CD4-positive, alpha-beta T cell treated with Interleukin-10 for 1 hour (primary cell): Measurements from ENCODE around the gene PTGR3.

Source experiments
- DNase-seq: peaks from one replicate; pipeline ENCODE4 v3.0.0-alpha.2; 2020

PTGR3 gene

DNA sequence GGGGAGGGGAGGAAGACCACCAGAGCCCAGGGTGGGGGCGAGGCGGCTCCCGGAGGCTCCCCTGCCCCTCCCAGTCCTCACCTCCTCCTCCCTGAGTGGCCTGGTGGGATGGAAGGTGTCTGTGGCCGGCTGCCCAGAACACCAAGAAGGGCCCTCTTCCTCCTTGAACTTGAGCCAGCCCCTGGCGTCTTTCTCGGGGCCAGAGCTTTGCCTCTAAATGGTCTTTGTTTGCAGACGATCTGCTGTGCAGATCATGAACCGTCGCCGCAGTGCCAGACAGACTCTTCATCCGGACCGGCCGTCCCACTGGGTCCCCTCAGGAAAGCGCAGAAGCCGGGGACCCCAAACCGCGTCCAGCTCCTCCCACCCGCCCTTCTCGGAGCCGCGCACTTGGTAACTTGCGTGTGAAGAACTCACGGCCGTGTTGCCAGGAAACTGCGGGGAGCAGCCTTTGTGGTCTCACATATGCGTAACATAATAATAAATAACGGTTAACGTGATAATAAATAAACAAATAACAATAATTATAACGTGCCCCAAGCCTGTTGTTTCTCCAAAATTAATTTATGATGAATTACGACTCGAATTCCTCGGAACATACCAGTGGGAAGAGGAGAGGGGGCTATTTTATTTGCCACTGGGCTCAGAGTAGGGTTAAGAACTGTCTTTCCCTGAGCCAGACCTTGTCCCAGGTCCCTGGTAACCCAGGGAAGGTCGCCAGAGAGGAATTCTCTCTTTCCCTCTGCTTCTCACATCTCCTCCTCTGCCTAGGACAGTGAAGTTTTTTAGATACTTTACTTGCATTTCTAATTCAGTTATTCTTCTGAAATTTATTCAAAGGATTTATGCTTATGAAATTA is 41.0 kb downstream of the PTGR3 start:
- DNase-seq, result no peak

DNA sequence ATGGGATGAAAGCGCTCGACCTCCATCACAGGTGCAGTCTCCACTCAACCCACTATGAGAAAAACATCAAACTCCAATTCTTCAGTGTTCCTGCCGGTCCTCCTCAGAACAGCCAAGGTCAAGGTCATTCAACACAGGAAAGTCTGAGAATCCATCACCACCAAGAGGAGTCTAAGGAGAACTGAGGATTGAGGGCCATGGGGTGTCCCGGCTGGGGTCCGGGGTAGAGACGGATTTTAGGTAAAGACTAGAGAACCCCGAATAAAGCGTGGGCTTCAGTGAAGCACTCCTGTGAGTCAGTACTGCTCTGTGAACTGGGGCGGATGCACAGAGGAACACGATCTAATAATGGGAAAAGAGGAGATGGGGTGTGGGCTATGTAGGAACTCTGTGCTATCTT is 41.8 kb downstream of the PTGR3 start:
- DNase-seq, result no peak

DNA sequence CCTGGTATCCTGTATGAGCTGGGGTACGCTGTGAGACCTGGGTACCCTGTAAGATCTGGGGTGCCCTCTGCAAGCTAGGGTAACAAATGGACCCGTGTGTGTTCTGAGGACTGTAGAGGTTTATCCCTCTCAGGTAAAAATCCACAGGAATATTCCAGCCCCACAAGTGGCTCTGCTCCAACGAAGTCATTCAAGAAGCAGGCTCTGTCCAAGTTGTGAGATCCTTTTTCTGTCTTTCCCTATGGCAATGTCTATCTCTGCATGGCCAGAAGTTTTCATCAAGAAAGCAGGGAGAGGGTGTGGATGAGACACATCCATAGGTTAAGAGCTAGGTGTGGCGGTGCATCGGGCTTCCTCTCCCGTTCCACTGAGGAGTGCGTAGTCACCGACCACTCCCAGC is 43.0 kb downstream of the PTGR3 start:
- no peak for DNase-seq

DNA sequence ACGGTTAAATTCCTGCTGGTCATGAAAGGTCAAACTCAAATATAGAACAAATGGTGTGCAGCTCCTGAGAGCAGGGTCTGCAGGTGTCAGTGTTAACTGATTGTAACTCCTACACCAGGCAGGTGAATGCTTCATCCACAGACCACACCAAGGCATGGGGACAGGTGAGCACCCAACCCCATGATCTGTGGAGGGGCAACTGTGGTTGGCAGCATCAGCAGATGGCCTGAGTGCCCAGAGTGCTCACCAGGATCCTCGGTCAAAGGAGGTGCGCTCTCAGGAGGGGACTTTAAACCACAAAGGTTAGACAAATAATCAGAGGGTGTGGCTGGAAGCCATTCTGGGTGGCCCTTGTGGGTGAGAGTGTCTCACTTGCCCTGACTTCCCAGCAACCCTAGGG is 44.5 kb downstream of the PTGR3 start:
- no peak for DNase-seq

DNA sequence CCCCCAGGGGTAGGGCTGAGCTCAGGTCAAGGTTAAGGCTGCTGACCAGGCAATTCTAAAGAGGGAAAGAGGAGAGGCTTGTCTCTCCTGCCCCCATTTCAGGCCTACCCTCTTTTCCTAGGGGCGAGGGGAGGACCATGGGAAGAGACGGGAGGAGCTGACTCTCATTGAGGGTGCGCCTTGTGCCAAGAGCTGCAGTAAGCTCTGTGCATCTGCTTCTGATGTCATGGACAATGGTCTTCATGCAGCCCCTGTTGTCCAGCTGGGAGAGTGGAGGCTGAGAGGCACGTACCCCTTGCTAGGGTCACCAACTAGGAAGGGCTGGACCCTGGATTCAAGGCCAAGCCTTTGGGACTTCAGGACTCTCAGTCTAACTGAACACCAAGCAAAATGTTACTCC is 45.2 kb downstream of the PTGR3 start:
- DNase-seq, result no peak

DNA sequence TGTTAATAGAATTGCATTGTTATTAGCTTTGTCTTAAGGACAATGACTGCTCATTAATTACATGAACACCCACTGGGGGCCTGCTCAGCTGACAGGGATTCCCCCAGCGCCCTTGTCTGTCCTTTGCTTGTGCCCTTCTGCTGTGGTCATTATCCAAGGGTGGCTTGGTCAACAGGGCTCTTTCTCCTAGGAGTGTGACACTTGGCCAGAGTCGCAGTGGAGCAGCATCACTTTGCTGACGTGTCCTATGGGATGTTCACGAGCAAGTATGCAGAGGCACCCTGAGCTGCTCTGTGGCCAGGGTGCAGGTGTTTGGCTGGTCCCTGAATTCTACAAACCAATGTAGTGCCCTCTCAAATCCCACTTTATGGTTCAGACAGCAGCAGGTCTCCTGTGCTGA is 46.0 kb downstream of the PTGR3 start:
- DNase-seq, result no peak

DNA sequence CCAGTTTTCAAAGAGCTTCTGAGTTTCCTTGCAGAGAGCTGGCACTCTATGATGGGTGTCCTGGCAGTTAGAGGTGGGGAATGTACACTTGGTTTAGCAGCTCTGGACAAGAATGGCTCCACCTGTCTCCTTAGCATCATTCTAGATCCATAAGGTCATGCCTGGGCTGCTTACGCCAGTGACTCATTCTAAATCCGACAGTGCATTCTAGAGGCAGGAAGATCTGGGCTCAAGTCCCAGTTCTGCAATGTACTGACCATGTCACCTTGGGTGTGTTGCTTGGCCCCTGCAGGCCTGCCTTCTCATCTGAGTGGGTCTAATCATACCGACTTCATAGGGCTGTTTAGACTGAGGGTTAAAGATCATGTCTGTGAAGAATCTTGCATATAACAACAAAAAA is 46.5 kb downstream of the PTGR3 start:
- no peak for DNase-seq

DNA sequence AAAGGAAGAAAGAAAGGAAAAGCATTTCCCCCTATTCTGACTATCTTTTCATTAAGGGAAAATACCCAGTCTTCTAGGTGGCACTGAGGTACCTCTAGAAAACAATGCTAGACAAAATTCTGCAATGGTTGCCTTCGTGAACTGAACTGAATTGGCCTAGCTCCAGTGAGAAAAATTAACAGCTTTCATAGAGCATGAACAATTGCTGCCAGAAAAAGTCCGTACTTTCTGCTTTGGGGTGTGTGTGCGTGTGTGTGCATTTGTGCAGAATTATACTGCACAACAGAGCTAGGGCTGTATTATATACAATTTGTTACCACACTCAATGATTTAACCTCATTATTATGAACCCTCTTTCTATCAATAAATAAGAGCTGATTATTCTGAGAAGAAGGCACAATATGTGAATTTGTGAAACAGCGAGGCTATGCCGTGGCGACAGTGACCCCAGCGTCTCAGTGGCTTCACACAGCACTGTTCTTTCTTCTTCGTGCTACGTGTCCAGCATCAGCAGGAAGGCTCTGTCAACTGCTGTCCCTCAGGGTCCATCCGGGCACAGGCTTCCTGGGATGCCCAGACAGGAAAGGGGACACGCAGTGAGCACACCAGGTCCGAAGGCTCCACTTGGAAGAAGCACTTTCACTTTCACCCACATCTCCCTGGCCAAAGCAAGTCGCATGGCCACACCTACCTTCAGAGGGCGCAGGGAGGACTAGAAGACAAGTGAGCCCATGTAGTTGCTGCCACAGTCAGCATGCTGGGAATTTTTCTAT is 47.5 kb downstream of the PTGR3 start:
- peak; percentile 35 for DNase-seq

DNA sequence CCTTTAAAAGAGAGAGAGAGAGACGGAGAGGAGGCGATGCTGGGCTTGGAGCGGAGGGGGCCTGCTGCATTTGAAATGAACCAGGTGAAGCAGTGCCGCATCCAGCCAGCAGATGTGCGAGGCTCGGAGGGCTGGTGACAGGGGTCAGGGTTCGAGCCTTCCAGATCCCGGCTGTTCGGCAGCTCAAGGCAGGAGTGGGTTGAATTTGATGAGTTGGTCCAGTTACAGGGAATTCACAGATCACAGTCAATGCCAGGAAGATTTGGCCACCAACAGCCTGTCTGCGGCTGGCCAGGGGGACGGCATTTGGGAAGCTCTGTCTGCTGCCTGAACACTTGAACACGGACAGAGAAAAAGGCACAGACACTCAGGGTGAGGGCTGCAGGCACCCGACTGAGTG is 48.6 kb downstream of the PTGR3 start:
- no peak for DNase-seq

DNA sequence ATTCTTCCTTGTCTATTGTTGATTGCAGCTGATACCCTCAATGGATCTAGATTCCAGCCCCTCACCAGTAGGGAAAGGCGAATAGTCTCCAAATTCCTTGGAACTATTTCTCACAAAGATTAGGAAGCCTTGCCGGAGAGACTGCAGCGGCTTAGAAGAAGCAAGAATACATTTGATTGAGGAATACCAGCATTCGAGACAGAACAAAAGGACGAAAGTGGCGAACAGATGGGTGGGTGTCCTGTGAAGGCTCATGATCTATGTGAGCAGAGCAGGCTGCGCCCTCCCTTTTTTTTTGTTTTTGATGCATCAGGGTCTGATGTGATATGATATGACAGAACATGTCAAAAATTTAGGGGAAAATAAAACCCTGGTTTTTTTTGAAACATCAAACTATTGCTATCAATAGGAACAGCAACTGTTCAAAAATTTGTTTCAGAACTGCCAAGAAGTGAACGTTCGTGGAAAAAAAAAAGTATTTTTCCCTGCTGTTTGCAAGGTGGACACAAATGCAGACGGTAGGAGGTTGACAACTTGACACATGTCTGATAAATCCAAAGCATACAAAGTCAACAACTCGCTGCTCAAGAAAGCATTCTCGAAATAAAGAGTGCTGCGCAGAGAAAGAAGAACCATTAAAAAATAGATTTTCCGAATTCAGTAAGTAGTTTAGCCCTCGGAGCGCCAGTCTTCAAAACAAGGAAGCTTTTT is 49.1 kb downstream of the PTGR3 start:
- DNase-seq, result no peak

DNA sequence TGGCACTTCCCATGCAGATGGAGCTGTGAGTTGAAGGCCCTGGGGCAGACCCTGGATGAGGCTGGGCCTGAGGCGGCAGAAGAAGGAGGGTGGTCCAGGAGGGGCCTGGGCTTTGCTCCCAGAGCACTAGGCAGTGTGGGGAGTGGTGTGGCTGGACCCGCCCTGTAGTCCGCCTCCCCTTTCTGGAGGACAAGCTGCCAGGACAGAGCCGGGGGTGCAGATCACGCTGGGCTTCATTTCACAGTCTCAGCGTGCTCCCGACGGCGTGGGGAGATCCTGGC is 49.8 kb downstream of the PTGR3 start:
- DNase-seq, result no peak
